Mammary epithelial cell (primary cell): ENCODE measurements around the gene SH3GL1.

Experiments
- CTCF ChIP-seq, 2 donors: IDR thresholded peaks in 1 of 2; conservative IDR thresholded peaks in 1 of 2; 2 replicates each; pipeline ENCODE4 v1.5.1; 2011 to 2012; ENCODE audit warnings: inconsistent platforms in 2 of 2, low read length in 2 of 2, mild to moderate bottlenecking in 2 of 2, control low read depth in 1 of 2, low read depth in 1 of 2; ENCODE audit not compliant: insufficient read depth in 1 of 2; ENCODE audit errors: extremely low read depth in 1 of 2
- EZH2 ChIP-seq: IDR thresholded peaks from 2 replicates; pipeline ENCODE4 v1.6.1; 2012; ENCODE audit warnings: low read length, inconsistent platforms, borderline replicate concordance

DNA sequence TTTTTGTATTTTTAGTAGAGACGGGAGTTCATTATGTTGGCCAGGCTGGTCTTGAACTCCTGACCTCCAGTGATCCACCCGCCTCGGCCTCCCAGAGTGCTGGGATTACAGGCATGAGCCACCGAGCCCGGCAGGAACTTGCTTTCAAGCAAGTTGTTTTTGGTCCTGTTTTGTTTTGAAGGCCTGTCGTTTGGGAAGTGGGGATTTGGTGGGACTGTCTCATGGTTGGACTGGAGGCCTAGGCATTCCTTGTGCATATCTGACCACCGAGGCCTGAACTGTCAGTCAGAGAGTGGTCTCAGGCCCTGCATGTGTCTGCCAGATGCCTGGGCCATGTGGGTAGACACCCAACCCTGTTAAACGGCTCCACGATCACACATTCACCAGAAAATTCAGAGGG is 30.9 kb upstream of the SH3GL1 start:
- TF ChIP-seq CTCF (conservative IDR thresholded peaks at IDR 0.05 in 1 of 2, IDR thresholded peaks at IDR 0.05 in 1 of 2; ENCODE audit: extremely low read depth in 1 of 2, insufficient read depth in 1 of 2, low read depth in 1 of 2, low read length in 2 of 2) (no peak), EZH2 (no peak)
